Glutamatergic neuron (in vitro differentiated cells): ENCODE results near the gene HPF1. TPM values are rescaled to one million over a fixed set of nuclear protein-coding genes. Genes with fewer than 3 reads are reported as not detected.

Experiments
- total RNA-seq: library from RNA; stranded (reverse); fragmentation: NEBNext Ultra II Directional; extraction: Animal tissue kit (Norgen Biotek cat#: 25700); gene quantifications from one replicate; pipeline ENCODE4 v1.2.1, GENCODE V29; 2021; ENCODE audit not compliant: unreplicated experiment

The HPF1 gene
- total RNA-seq, 1 donor from 2014 or later: 25.0 TPM

Other genes with a start within 250 kb of the HPF1 start
- 23.2 TPM for gene NEK1, start 145.4 kb downstream of the HPF1 start, total RNA-seq
- 58.1 TPM for gene CLCN3, start 137.4 kb downstream of the HPF1 start, total RNA-seq